Adrenal gland (tissue), 12 donors: Measurements from ENCODE around the gene POFUT1. TPM values are rescaled to one million over a fixed set of nuclear protein-coding genes. Genes with fewer than 3 reads are reported as not detected.

Source experiments
- DNase-seq, 7 donors: peaks; one replicate each; pipeline ENCODE4 v3.0.0-alpha.2; 2019 to 2020
- H3K27ac ChIP-seq, 5 donors: fragments of 200-600 bp; sonication (generic) in 4 of 5; 1 replicate in 3 of 5; 2 replicates in 2 of 5; pipeline versions ENCODE4 v1.5.1 to v1.8.0; 2016 to 2020; ENCODE audit warnings: mild to moderate bottlenecking in 1 of 5
- H3K27me3 ChIP-seq: fragments of 200-600 bp; 2 replicates; pipeline ENCODE4 v1.8.0; 2021
- H3K36me3 ChIP-seq, 2 donors: fragments of 200-600 bp; replicated peaks in 1 of 2; 1 replicate in 1 of 2; 2 replicates in 1 of 2; pipeline versions ENCODE4 v1.5.1 to v1.8.0; 2018 to 2022
- H3K4me1 ChIP-seq, 2 donors: fragments of 200-600 bp; replicated peaks in 1 of 2; 1 replicate in 1 of 2; 2 replicates in 1 of 2; pipeline versions ENCODE4 v1.5.1 to v1.8.0; 2018 to 2021
- H3K4me3 ChIP-seq, 4 donors: fragments of 200-600 bp; sonication (generic) in 3 of 4; one replicate each; pipeline ENCODE4 v1.5.1; 2016 to 2018
- H3K9me3 ChIP-seq, 3 donors: fragments of 200-600 bp; sonication (generic) in 1 of 3; replicated peaks in 1 of 3; 1 replicate in 2 of 3; 2 replicates in 1 of 3; pipeline versions ENCODE4 v1.5.1 to v1.8.0; 2016 to 2021
- CTCF ChIP-seq, 6 experiments: fragments of 450-650 bp in 4 of 6; fragments of 200-600 bp in 2 of 6; sonication (generic) in 1 of 6; IDR thresholded peaks; 1 replicate in 5 of 6; 2 replicates in 1 of 6; pipeline versions ENCODE4 v1.5.1 to v1.8.0; 2016 to 2021; ENCODE audit warnings: antibody characterized with exemption in 6 of 6, mild to moderate bottlenecking in 2 of 6, moderate library complexity in 1 of 6
- POLR2A ChIP-seq, 2 donors: fragments of 450-650 bp; IDR thresholded peaks; one replicate each; pipeline ENCODE4 v1.6.1; 2017; ENCODE audit warnings: antibody characterized with exemption in 2 of 2, mild to moderate bottlenecking in 2 of 2, moderate library complexity in 1 of 2
- WGBS, 4 donors: extraction: QIAGEN DNeasy Blood & Tissue Kit in 2 of 4; methylation state at CpG; one replicate each; pipeline versions ENCODE4 v1.1.5 to v1.1.7; 2013 to 2017; 5-methylcytosine and 5-hydroxymethylcytosine counted together
- intact Hi-C, 2 donors: fragments of 100-400 bp; cut with DNase I; formaldehyde crosslinking; loops; one replicate each; pipeline versions ENCODE4 v1.14.1 to v1.15.0; 2022 to 2023
- polyA plus RNA-seq, 3 donors: library from polyadenylated mRNA; stranded (reverse); fragments of 200-250 nt in 2 of 3; fragments of 350-450 nt in 1 of 3; fragmentation: Illumina TruSeq in 1 of 3; extraction: RNeasy Lipid Tissue Mini Kit (QIAGEN cat#74804) in 1 of 3; gene quantifications; one replicate each; pipeline ENCODE4 v1.2.3, GENCODE V29; 2013 to 2014
- total RNA-seq, 9 donors: library from RNA; depleted of rRNA in 4 of 9; stranded (reverse); fragments of >200 nt in 4 of 9; fragments of 120-200 nt in 1 of 9; fragmentation: NEBNext Ultra II Directional in 1 of 9; extraction: Animal tissue kit (Norgen Biotek cat#: 25700) in 1 of 9; gene quantifications; one replicate each; pipeline versions ENCODE4 v1.1.0 to v1.2.4, GENCODE V29; 2013 to 2023
- donor health status: healthy with polysubstance abuse.
- donor health status: Bipolar disorder and iron deficiency.
- donor health status: DM: yes; HTN: yes; CAD: no.
- donor health status: DM: no; HTN: no; CAD: no.
- donor health status: DM: no; HTN: no; CAD: no.
- donor health status: DM: yes; HTN: yes; CAD: no.

The POFUT1 gene
- total and polyA plus RNA-seq, 12 donors = 8.5 to 45.5 (median 27.7) TPM

GRCh38 chr20:32186506-32186905 lies 21.2 kb upstream of the POFUT1 start:
- Histone ChIP-seq H3K9me3 (no peaks in the 10 kb centered on the region), H3K36me3 (no peaks in the 10 kb centered on the region), H3K4me3 (no peak overlapping the region), H3K4me1 (peaks cover 0 to 19% of the 10 kb centered on the region in 2 donors), H3K27ac (no peak overlapping the region), H3K27me3 (no peaks in the 10 kb centered on the region)
- intact Hi-C loops = no loop called here
- TF ChIP-seq POLR2A (IDR thresholded peaks at IDR 0.05) = no peak
- no peak for DNase-seq
- WGBS, 4 donors = 84 to 100% (median 93%) methylated on average over 1 of the region's 1 CpG

- WGBS, 4 donors = 93 to 97% (median 96%) methylated on average over 13 to 17 of the region's 17 CpGs
- TF ChIP-seq POLR2A (IDR thresholded peaks at IDR 0.05) = no peak
- no peak for TF ChIP-seq CTCF (IDR thresholded peaks at IDR 0.05)
- H3K27ac ChIP-seq = no peak overlapping the region
Measured at GRCh38 chr20:32188376-32189122, 19.1 kb upstream of the POFUT1 start.

GRCh38 chr20:32189123-32189410 lies 18.6 kb upstream of the POFUT1 start:
- no peak for TF ChIP-seq CTCF (IDR thresholded peaks at IDR 0.05)
- no peak for TF ChIP-seq POLR2A (IDR thresholded peaks at IDR 0.05)
- DNase-seq = peak in 2 of 7 donors; percentile 13 to 49
- intact Hi-C loops = no loop called here
- Histone ChIP-seq H3K27ac (no peak overlapping the region), H3K27me3 (no peaks in the 10 kb centered on the region), H3K4me1 (peaks cover 0 to 28% of the 10 kb centered on the region in 2 donors), H3K4me3 (no peak overlapping the region), H3K9me3 (no peaks in the 10 kb centered on the region), H3K36me3 (no peaks in the 10 kb centered on the region)
- 86 to 96% (median 95%) methylated on average over 9 of the region's 9 CpGs; no CpG with 5 or more reads in 1 of the 4 donors for WGBS, 4 donors

More at GRCh38 chr20:32188376-32189122, 19.1 kb upstream of the POFUT1 start:
- Histone ChIP-seq H3K4me1 (peaks cover 0 to 28% of the 10 kb centered on the region in 2 donors), H3K36me3 (no peaks in the 10 kb centered on the region), H3K9me3 (no peaks in the 10 kb centered on the region), H3K4me3 (no peak overlapping the region), H3K27me3 (no peaks in the 10 kb centered on the region)
- peak in 1 of 7 donors; percentile 48 for DNase-seq
- intact Hi-C loops = no loop called here

GRCh38 chr20:32189691-32190615 lies 17.7 kb upstream of the POFUT1 start:
- peak overlapping the region; percentile 1 to 89 (median 56) for H3K4me3 ChIP-seq
- 0 to 8% (median 3%) methylated on average over 11 to 88 of the region's 88 CpGs for WGBS, 4 donors
- DNase-seq = peak; percentile 38 to 79 (median 57)
- H3K27ac ChIP-seq = peak overlapping the region in 4 of 5 donors; percentile 20 to 83 (median 68)
- H3K9me3 ChIP-seq = no peaks in the 10 kb centered on the region
- peaks cover 0 to 28% of the 10 kb centered on the region in 2 donors for H3K4me1 ChIP-seq
- peaks cover 0 to under 1% of the 10 kb centered on the region in 2 donors for H3K36me3 ChIP-seq
- TF ChIP-seq CTCF (IDR thresholded peaks at IDR 0.05) (no peak), POLR2A (IDR thresholded peaks at IDR 0.05) (no peak)
- intact Hi-C loops = no loop called here
- no peaks in the 10 kb centered on the region for H3K27me3 ChIP-seq
